ENCODE results near the gene BFSP1. TPM values are rescaled to one million over a fixed set of nuclear protein-coding genes. Genes with fewer than 3 reads are reported as not detected.

BFSP1 gene
- total and polyA plus RNA-seq, 2 donors (not counting 3 experiments of a cell fraction or from before 2014, with no cell fraction given): 3.1 to 5.2 TPM

- intact Hi-C loops (cut with micrococcal nuclease): loop anchor here (1.0 kb wide), 2 partner anchors 12 to 20 kb away; no protein-coding TSS in a partner anchor
- Histone ChIP-seq H3K9me3 (replicated peaks; ENCODE audit: control insufficient read depth, insufficient read depth, low read length) (no peaks in the 10 kb centered on the region), H3K27ac (ENCODE audit: insufficient read depth, low read depth, low read length) (peak overlapping the region; percentile 96), H3K9me1 (replicated peaks; ENCODE audit: control insufficient read depth, extremely low read depth, insufficient read depth, low read length) (no peaks in the 10 kb centered on the region), H3K4me2 (ENCODE audit: insufficient read depth, low read length) (peak overlapping the region; percentile 60), H3K4me1 (ENCODE audit: control insufficient read depth, extremely low read depth, insufficient read depth, low read length) (peaks cover 37% of the 10 kb centered on the region), H2AFZ (ENCODE audit: low read depth, low read length) (peak overlapping the region; percentile 58), H3K27me3 (ENCODE audit: control insufficient read depth in 2 of 2, insufficient read depth in 2 of 2, low read length in 2 of 2) (no peaks in the 10 kb centered on the region), H4K20me1 (replicated peaks; ENCODE audit: control insufficient read depth, extremely low read depth, insufficient read depth, low read length) (no peaks in the 10 kb centered on the region), H3K79me2 (ENCODE audit: control insufficient read depth, insufficient read depth, low read length) (no peaks in the 10 kb centered on the region), H3K36me3 (ENCODE audit: control insufficient read depth in 2 of 2, extremely low read depth in 1 of 2, insufficient read depth in 2 of 2, low read length in 2 of 2) (no peaks in the 10 kb centered on the region), H3K9ac (replicated peaks; ENCODE audit: extremely low read depth, insufficient read depth, low read length) (peak overlapping the region; percentile 78), H3K4me3 (replicated peaks in 1 of 3; ENCODE audit: insufficient read depth in 1 of 3, low read depth in 1 of 3, low read length in 3 of 3) (no peak overlapping the region)
- CTCF ChIA-PET: interaction anchor here (0.9 to 5.0 kb wide), 10 partner anchors 13 to 92 kb away, joined by 3 to 30 read pairs (median 6); partner anchors contain the start of gene DSTN
- POLR2A ChIA-PET: interaction anchor here (0.6 to 3.7 kb wide), 3 partner anchors 13 to 57 kb away, joined by 3 to 22 read pairs (median 3); partner anchors contain the start of gene DSTN
- peak; percentile 88 for DNase-seq (ENCODE audit: low read depth, low spot score)
- peak; percentile 81 for FAIRE-seq
- BruUV-seq (replicated peaks): no TSS peak
- no peak for TF ChIP-seq CTCF (IDR thresholded peaks at IDR 0.05; ENCODE audit: extremely low read depth in 1 of 2, insufficient read depth in 1 of 2, low read depth in 1 of 2, low read length in 2 of 2)
- TF ChIP-seq FOS (IDR thresholded peaks at IDR 0.05; ENCODE audit: borderline replicate concordance, insufficient read depth, low read length): peak; percentile 85
- no peak for TF ChIP-seq MYC (IDR thresholded peaks at IDR 0.05; ENCODE audit: low read depth, low read length)
- no peak for TF ChIP-seq GATA2 (IDR thresholded peaks at IDR 0.05; ENCODE audit: insufficient read depth, insufficient read length, low read depth, low read length)
- TF ChIP-seq, protein P1, sequence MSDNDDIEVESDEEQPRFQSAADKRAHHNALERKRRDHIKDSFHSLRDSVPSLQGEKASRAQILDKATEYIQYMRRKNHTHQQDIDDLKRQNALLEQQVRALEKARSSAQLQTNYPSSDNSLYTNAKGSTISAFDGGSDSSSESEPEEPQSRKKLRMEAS (IDR thresholded peaks at IDR 0.05; ENCODE audit: insufficient read depth, insufficient read length): no peak
- TF ChIP-seq EZH2 (IDR thresholded peaks at IDR 0.05; ENCODE audit: borderline replicate concordance, low read depth, low read length, severe bottlenecking): no peak
- no peak for TF ChIP-seq POLR2AphosphoS5 (IDR thresholded peaks at IDR 0.05; ENCODE audit: insufficient read depth, low read depth, low read length)
- TF ChIP-seq POLR2A (IDR thresholded peaks at IDR 0.05; ENCODE audit: low read depth, low read length): no peak
- peak; percentile 54 for TF ChIP-seq JUN (IDR thresholded peaks at IDR 0.05; ENCODE audit: borderline replicate concordance, insufficient read depth, insufficient read length, low read depth)
- dilution Hi-C loops (cut with MboI; ENCODE audit: extremely low pct_ligation_motif_present, low sequenced_read_pairs): no loop called here
Measured at GRCh38 chr20:17557675-17558006, 26.5 kb upstream of the BFSP1 start.

All from endothelial cell of umbilical vein (primary cell).